ENCODE data around the gene C3. TPM values are rescaled to one million over a fixed set of nuclear protein-coding genes. Genes with fewer than 3 reads are reported as not detected.

The C3 gene
- polyA plus RNA-seq, 3 donors, result 2.4 to 5.3 (median 3.2) TPM

- Mint-ChIP-seq H3K4me3 (no peak overlapping the region), H3K9me3 (peaks cover 0 to 2% (median 0%) of the 10 kb centered on the region in 7 donors), H3K36me3 (no peaks in the 10 kb centered on the region), H3K4me1 (peaks cover 7% of the 10 kb centered on the region), H3K27ac (no peak overlapping the region), H3K27me3 (ENCODE audit: low read depth in 3 of 3) (peaks cover 3 to 38% (median 20%) of the 10 kb centered on the region in 3 donors)
- DNase-seq, result no peak
- peaks cover 5 to 6% of the 10 kb centered on the region in 2 donors for H3K4me1 ChIP-seq (ENCODE audit: control insufficient read depth in 1 of 2, insufficient read depth in 2 of 2, low read length in 2 of 2)
- H4K20me1 ChIP-seq (ENCODE audit: insufficient read depth, low read length), result no peaks in the 10 kb centered on the region
- peaks cover 0 to 3% of the 10 kb centered on the region in 2 donors for H3K27me3 ChIP-seq (ENCODE audit: control insufficient read depth in 2 of 2, insufficient read depth in 2 of 2, low read length in 2 of 2)
- H3K4me3 ChIP-seq (replicated peaks in 1 of 3; ENCODE audit: low read depth in 2 of 3, low read length in 3 of 3), result no peak overlapping the region
- no peak overlapping the region for H3K9ac ChIP-seq (ENCODE audit: insufficient read depth, low read length, poor library complexity, severe bottlenecking)
- intact Hi-C loops (cut with micrococcal nuclease), result loop anchor here in 1 of 2 donors (10.0 kb wide), 1 partner anchor 55 kb away; no protein-coding TSS in a partner anchor
- H2AFZ ChIP-seq (ENCODE audit: insufficient read depth, low read depth, low read length, poor library complexity, severe bottlenecking), result no peak overlapping the region
- no peaks in the 10 kb centered on the region for H3K36me3 ChIP-seq (replicated peaks in 1 of 2; ENCODE audit: control insufficient read depth in 1 of 2, insufficient read depth in 2 of 2, low read length in 2 of 2)
- H3K4me2 ChIP-seq (replicated peaks; ENCODE audit: extremely low read depth, low read length, poor library complexity, severe bottlenecking), result no peak overlapping the region
- no peak overlapping the region for H3K27ac ChIP-seq (ENCODE audit: low read depth in 1 of 2, low read length in 2 of 2)
- no peaks in the 10 kb centered on the region for H3K79me2 ChIP-seq (ENCODE audit: insufficient read depth, low read length)
- no peaks in the 10 kb centered on the region for H3K9me3 ChIP-seq (replicated peaks in 1 of 2; ENCODE audit: control insufficient read depth in 1 of 2, insufficient read depth in 1 of 2, low read length in 2 of 2)
- TF ChIP-seq CTCF (IDR thresholded peaks at IDR 0.05), result no peak
These were observed 20.5 kb downstream of the C3 start for GRCh38 chr19:6699935-6700334.

GRCh38 chr19:6697291-6697690, 23.2 kb downstream of the C3 start:
- intact Hi-C loops (cut with micrococcal nuclease), result no loop called here
- Mint-ChIP-seq H3K4me1 (peaks cover 7% of the 10 kb centered on the region), H3K9me3 (peaks cover 0 to 3% (median 0%) of the 10 kb centered on the region in 7 donors), H3K27ac (no peak overlapping the region), H3K4me3 (peak overlapping the region in 1 of 2 donors; percentile 7), H3K27me3 (ENCODE audit: low read depth in 3 of 3) (peaks cover 4 to 29% (median 21%) of the 10 kb centered on the region in 3 donors), H3K36me3 (no peaks in the 10 kb centered on the region)
- Histone ChIP-seq H3K27me3 (ENCODE audit: control insufficient read depth in 2 of 2, insufficient read depth in 2 of 2, low read length in 2 of 2) (peaks cover 0 to 3% of the 10 kb centered on the region in 2 donors), H3K9ac (ENCODE audit: insufficient read depth, low read length, poor library complexity, severe bottlenecking) (no peak overlapping the region), H3K4me1 (ENCODE audit: control insufficient read depth in 1 of 2, insufficient read depth in 2 of 2, low read length in 2 of 2) (peaks cover 5 to 6% of the 10 kb centered on the region in 2 donors), H3K36me3 (replicated peaks in 1 of 2; ENCODE audit: control insufficient read depth in 1 of 2, insufficient read depth in 2 of 2, low read length in 2 of 2) (no peaks in the 10 kb centered on the region), H2AFZ (ENCODE audit: insufficient read depth, low read depth, low read length, poor library complexity, severe bottlenecking) (peak overlapping the region; percentile 42), H3K9me3 (replicated peaks in 1 of 2; ENCODE audit: control insufficient read depth in 1 of 2, insufficient read depth in 1 of 2, low read length in 2 of 2) (no peaks in the 10 kb centered on the region), H3K79me2 (ENCODE audit: insufficient read depth, low read length) (no peaks in the 10 kb centered on the region), H3K27ac (ENCODE audit: low read depth in 1 of 2, low read length in 2 of 2) (no peak overlapping the region), H3K4me2 (replicated peaks; ENCODE audit: extremely low read depth, low read length, poor library complexity, severe bottlenecking) (no peak overlapping the region), H3K4me3 (replicated peaks in 1 of 3; ENCODE audit: low read depth in 2 of 3, low read length in 3 of 3) (no peak overlapping the region), H4K20me1 (ENCODE audit: insufficient read depth, low read length) (no peaks in the 10 kb centered on the region)
- WGBS (ENCODE audit: insufficient coverage), result 56% methylated on average over 6 of the region's 13 CpGs
- peak; percentile 42 to 78 (median 50) for DNase-seq
- TF ChIP-seq CTCF (IDR thresholded peaks at IDR 0.05), result no peak

All from CD14-positive monocyte (primary cell).